ENCODE results near the gene SMG6.
"Not testable (repeated sequence)": the region's sequence is repeated elsewhere in the genome, so short reads cannot be mapped to it uniquely, and the experiment has no call there.

The SMG6 gene

DNA sequence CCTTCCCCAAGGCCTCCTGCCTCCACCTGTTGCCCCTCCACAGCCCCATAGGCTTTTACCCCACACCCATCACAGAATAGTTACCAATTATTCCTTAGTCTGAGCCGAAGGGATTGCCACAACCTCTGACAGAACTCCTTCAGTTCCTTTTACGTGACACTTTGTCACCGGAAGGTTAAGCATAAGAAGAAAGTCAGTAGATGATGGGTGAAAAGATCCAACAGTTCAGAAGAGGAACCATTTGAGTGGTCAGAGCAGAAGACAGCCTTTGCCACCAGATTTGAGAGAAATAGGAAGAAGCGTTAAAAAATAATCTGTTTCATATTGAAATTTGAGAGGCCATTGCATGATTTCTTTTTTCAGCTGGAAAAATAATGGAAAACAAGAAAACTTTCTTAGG lies 1.3 kb upstream of the SMG6 start:
- DNase-seq (ENCODE audit: low spot score), result no peak

DNA sequence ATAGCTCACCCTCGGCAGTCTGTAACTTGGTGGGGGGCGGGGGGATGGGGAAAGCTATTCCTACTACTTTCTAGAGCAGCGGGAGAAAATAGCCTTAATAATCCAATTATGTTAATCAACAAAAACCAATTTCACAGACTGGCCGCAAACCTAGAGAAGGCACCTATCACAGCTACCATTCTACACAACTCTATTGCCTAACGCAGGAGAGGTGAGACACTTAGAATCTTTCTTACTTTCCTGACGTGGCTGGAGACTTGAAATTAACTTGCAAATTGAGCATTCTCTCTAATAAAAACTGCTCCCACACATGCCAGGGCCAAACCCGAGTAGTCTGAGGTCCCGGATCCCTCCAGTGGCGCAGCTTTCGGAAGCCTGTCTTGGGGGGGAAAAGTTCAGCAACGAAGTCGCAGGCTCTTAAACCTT lies 794 bp downstream of the SMG6 start:
- no peak for DNase-seq (ENCODE audit: low spot score)

DNA sequence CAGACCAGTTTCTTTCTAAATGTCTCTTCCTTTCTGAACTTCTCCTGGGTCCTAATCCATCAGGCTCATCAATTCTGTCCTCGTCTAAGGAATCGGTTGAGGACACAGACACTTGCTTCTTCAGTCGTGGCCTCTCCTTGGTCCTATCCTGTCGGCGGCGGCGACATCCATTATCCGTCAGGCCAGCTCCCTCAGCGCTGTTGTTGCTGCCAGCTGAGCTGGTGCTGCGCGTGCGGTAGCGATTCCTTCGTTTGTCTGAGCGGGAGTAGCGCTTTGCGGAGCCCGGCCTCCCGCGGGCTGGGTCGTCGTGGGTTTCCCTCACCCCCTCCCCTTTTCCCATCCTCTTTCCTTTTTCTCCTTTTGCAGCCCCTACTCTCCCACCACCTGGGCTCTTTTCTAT lies 3.8 kb downstream of the SMG6 start:
- DNase-seq (ENCODE audit: low spot score), result no peak

- no peak for DNase-seq (ENCODE audit: low spot score)
These were observed 4.4 kb downstream of the SMG6 start for GRCh38 chr17:2299136-2299535.

DNA sequence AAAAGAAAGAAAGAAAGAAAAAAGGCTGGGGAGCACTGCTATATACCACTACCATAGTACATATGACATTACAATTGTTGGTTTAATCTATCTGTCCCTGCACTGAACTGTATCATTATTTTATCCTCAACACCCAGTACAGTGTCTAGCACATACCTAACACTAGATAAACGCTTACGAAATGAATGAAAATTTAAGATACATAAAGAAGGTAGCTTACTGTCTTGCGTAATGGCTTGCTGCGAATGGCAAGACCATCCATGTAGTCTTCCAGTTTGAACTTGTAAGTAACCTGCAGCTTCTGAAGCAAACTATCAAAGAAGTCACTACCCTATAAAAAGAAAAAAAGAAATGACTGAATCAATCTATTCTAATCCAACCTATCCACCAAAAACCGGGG lies 6.6 kb downstream of the SMG6 start:
- DNase-seq (ENCODE audit: low spot score), result no peak

DNA sequence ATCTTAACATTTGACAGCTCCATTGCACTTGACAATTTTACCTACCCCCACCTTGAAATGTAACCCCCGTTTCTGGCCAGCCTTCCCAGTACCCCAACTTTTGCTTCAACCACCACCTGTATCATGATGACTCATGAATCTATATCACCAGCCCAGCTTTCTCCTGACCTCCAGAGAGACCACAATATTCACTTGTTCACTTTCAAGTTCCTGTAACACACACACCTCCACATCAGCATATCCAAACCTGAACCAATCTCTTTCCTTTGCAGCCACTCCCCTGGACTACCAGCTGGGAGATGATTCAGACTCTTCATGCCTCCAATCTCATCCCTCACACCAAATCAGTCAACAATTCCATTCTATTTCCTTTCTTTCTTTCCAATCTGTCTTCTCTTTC lies 8.0 kb downstream of the SMG6 start:
- no peak for DNase-seq (ENCODE audit: low spot score)

- no peak for DNase-seq (ENCODE audit: low spot score)
These were observed 11.5 kb downstream of the SMG6 start for GRCh38 chr17:2292100-2292499.

DNA sequence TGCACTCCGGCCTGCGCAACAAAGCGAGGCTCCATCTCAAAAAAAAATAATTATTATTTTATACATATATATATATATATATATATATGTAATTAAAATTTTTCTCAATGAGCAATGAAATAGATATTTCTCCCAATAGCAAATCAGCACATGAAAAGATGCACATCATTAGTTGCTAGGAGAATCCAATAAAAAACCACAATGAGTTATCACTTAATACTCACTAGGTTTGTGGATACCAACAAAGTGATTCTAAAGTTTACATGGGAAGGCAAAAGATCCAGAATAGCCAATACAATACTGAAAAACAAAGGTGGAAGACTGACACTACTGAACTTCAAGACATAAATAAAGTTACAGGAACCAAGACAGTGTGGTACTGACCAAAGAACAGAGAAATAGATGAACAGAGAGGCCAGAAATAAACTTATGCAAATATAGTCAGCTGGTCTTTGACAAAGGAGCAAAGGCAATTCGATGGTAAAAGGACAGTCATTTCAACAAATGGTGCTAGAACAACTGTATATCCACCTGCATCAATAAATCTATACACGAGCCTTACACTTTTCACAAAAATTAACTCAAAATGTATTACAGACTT lies 13.6 kb downstream of the SMG6 start:
- DNase-seq (ENCODE audit: low spot score), result no peak

DNA sequence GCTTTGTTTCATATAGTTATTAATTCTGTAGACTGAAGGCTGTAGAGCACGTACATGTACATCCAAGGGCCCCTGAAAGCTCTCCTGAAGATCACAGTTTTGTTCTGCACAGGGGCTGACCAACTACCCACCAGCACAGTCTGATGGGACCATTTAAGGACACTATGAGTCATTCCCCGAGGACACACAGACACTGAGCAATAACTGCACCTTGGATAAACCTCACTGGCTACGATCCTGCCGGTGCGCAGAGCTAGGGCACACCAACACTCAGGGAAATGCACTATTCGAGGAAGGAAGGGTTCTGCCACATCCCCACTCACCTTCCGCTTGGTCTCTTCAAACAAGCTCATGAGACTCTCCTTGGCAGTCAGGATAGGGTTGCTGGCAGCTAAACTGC lies 20.3 kb downstream of the SMG6 start:
- DNase-seq (ENCODE audit: low spot score), result no peak

GRCh38 chr17:2282297-2282873 lies 21.2 kb downstream of the SMG6 start:
- peak; percentile 41 for DNase-seq (ENCODE audit: low spot score)

GRCh38 chr17:2279707-2280106 lies 23.9 kb downstream of the SMG6 start:
- no peak for DNase-seq (ENCODE audit: low spot score)

DNA sequence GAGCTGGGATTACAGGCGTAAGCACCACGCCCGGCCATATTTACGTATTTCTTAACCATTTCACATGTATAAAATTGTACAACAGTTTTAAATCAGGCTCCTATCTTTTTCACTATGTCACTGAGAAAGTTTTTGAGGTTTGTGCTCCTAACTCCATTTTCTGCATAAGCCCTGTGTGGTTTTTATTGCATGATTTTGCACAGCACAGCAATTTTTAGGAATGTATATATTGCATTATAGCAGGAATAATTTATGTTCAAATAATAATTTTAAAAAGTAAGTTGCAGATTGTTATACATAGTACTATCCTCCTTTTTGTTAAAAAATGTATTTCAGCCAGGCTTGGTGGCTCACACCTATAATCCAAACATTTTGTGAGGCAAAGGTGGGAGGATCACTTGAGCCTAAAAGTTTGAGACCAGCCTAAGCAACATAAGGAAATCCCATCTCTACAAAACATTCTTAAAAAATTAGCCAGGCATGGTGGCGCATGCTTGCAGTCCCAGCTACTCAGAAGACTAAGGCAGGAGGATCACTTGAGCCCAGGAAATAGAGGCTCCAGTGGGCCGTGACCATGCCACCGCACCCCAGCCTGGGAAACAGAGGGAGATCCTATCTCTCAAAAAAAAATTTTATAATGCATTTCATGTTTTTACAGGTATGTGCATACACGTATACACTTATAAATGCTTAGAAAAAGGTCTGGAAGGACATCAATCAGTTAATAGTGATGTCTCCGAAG lies 26.0 kb downstream of the SMG6 start:
- no peak for DNase-seq (ENCODE audit: low spot score)

DNA sequence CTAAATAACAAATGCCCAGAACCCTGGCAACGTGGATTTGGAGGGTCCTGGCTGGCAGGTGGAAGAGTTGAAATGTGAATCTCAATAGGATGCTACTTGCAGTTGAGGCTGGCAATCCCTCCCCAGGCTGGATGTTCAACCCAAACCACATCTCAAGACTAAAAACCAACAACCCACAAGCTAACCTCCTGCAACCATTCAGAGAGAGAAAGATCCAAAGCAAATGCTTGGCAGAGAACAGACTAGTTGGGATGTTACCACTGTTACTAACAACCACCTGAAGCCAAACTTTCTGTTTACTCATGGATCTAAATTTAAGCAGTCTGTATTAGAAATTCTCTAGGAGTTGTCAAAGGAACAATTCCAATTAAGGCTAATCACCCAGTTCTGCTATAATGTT lies 27.9 kb downstream of the SMG6 start:
- no peak for DNase-seq (ENCODE audit: low spot score)

DNA sequence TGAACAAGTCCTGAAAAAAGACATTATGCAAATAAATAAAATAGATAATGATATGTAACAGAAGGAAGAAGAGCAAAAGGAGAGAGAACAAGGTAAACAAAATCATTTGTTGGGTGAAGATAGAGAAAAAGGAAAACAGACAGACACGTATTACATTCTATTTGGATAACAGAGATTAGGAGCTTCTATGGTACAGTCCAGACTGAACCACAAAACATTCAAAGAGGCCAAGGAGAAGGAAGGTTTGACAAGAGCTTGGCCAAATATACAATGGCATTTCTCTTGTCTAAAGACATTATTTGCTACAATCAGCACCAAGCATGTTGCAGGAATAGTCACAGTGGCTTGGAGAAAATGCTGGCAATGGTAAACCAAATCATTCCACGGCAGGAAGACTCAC lies 29.2 kb downstream of the SMG6 start:
- no peak for DNase-seq (ENCODE audit: low spot score)

- DNase-seq (ENCODE audit: low spot score), result no peak
These were observed 31.4 kb downstream of the SMG6 start for GRCh38 chr17:2271985-2272702.

GRCh38 chr17:2267354-2267753 lies 36.2 kb downstream of the SMG6 start:
- DNase-seq (ENCODE audit: low spot score), result no peak

DNA sequence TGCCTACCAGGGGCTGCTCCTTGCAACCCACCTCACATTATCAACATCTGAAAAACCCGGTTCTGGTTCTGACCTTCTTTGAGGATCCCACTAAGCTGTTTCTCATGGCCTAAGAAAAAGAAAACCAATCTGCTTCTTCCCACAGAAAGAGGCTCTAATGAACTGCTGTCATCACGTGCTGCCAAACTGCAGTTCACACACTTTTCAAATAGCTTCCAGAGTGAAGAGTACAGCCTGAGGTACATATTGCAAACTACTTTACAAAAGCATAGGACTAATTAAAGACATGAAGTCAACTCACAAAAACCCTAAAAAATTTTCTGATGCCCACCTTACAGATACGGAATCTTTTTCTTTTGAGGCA lies 36.7 kb downstream of the SMG6 start:
- no peak for DNase-seq (ENCODE audit: low spot score)

- no peak for DNase-seq (ENCODE audit: low spot score)
These were observed 37.3 kb downstream of the SMG6 start for GRCh38 chr17:2266045-2266864.

- not testable (repeated sequence) for DNase-seq (ENCODE audit: low spot score)
These were observed 38.4 kb downstream of the SMG6 start for GRCh38 chr17:2265166-2265565.

DNA sequence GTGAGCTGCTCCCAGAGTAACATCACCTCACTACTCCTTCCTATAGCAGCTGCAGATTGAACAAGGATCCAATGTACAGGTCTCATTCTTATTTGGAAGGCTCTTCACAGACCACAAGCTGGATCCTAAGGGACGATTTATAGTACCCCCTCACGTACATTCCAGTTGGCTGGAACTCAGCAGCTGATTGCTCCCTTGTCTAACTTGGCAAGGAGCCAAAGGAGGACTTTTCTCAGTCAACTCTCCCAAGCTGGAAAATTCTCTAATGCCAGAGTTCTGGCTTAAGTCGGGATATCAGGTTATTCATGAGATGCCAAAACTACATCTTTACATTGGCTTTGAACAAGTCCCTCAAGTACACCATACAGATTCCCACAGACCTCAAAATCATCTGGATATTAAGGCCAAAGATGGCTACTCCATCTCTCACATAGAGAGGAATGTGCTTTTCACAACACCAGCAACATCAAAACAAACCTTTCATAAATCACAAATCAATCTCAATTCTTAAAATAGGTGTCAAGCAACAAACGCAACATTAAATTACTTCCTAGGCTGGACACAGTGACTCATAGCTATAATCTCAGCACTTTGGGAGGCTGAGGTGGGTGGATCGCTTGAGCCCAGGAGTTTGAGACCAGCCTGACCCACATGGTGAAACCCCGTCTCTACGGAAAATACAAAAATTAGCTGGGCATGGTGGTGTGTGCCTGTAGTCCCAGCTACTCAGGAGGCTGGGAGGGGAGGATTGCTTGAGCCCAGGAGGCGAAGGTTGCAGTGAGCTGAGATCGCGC lies 39.3 kb downstream of the SMG6 start:
- DNase-seq (ENCODE audit: low spot score), result no peak
